MG63 (cell line): ENCODE data around the gene KIAA0825. TPM values are rescaled to one million over a fixed set of nuclear protein-coding genes. Genes with fewer than 3 reads are reported as not detected.
A peak's percentile ranks its signal among the peaks of the same experiment; 100 is the strongest.
"Not testable (repeated sequence)": the region's sequence is repeated elsewhere in the genome, so short reads cannot be mapped to it uniquely, and the experiment has no call there.

Experiments used
- DNase-seq: peaks from one replicate; pipeline ENCODE4 v3.0.0-alpha.2; 2020
- H3K27me3 ChIP-seq: fragments of 250-450 bp; sonication (Bioruptor Pico); 2 replicates; pipeline ENCODE4 v1.5.1; 2020; ENCODE audit warnings: mild to moderate bottlenecking, moderate library complexity
- H3K36me3 ChIP-seq: fragments of 250-450 bp; sonication (Bioruptor Pico); 2 replicates; pipeline ENCODE4 v1.5.1; 2020; ENCODE audit warnings: mild to moderate bottlenecking, moderate library complexity
- H3K4me3 ChIP-seq: fragments of 250-450 bp; sonication (Bioruptor Pico); 2 replicates; pipeline ENCODE4 v1.5.1; 2020; ENCODE audit warnings: mild to moderate bottlenecking, moderate library complexity
- H3K9me3 ChIP-seq: fragments of 250-450 bp; sonication (Bioruptor Pico); 2 replicates; pipeline ENCODE4 v1.5.1; 2020; ENCODE audit warnings: mild to moderate bottlenecking, moderate library complexity
- total RNA-seq: library from RNA; depleted of rRNA; stranded (reverse); fragments of >200 nt; shearing (Covaris generic); gene quantifications from 2 replicates; pipeline ENCODE4 v1.2.3, GENCODE V29; 2014; ENCODE audit warnings: low replicate concordance

KIAA0825 gene
- total RNA-seq, 1 experiment from 2014 or later = 0.92 TPM

GRCh38 chr5:94618029-94618492 lies 343 bp downstream of the KIAA0825 start:
- Histone ChIP-seq H3K27me3 (no peaks in the 10 kb centered on the region), H3K4me3 (peak overlapping the region; percentile 90), H3K36me3 (no peaks in the 10 kb centered on the region), H3K9me3 (no peaks in the 10 kb centered on the region)
- peak; percentile 62 for DNase-seq

DNA sequence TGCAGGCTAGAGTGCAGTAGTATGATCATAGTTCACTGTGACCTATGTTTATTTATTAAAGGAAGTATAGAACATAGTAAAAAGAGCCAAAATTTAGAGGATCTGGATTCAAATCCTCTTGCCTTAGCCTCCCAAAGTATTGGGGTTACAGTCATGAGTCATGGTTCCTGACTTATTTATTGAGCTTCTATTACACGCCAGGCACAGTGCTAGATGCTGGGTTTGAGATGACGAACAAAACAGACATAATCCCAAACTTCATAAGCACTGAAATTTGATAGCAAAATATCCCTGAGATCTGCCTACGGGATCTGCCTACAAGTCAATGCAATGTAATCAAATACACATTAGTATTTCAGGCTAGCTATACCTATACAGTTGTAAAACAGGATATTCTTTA lies 2.5 kb downstream of the KIAA0825 start:
- no peak for DNase-seq
- no peaks in the 10 kb centered on the region for H3K36me3 ChIP-seq
- H3K9me3 ChIP-seq = no peaks in the 10 kb centered on the region
- H3K4me3 ChIP-seq = no peak overlapping the region
- H3K27me3 ChIP-seq = no peaks in the 10 kb centered on the region

- Histone ChIP-seq H3K9me3 (no peaks in the 10 kb centered on the region), H3K4me3 (no peak overlapping the region), H3K36me3 (no peaks in the 10 kb centered on the region), H3K27me3 (no peaks in the 10 kb centered on the region)
- no peak for DNase-seq
Observed at GRCh38 chr5:94614156-94614805, 4.1 kb downstream of the KIAA0825 start.

DNA sequence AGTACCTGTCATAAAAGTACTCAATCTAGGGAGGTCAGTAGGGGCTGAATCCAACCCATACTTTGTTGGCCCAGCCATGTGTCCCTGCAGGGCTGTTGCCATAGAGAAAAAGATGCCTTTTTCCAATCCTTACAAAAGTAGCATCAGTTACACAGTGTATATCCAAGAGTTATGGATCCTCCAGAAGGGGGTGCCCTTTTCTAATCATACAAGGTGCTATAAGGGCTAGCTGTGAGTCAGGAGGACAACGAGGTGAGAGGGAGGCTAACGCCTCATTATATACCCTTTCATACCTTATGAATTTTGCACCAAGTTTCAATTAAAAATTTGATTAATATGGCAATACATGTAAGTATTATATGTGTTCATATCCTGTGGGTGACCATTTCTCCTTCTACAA lies 4.8 kb downstream of the KIAA0825 start:
- no peaks in the 10 kb centered on the region for H3K27me3 ChIP-seq
- H3K4me3 ChIP-seq = no peak overlapping the region
- no peak for DNase-seq
- H3K9me3 ChIP-seq = no peaks in the 10 kb centered on the region
- H3K36me3 ChIP-seq = no peaks in the 10 kb centered on the region

DNA sequence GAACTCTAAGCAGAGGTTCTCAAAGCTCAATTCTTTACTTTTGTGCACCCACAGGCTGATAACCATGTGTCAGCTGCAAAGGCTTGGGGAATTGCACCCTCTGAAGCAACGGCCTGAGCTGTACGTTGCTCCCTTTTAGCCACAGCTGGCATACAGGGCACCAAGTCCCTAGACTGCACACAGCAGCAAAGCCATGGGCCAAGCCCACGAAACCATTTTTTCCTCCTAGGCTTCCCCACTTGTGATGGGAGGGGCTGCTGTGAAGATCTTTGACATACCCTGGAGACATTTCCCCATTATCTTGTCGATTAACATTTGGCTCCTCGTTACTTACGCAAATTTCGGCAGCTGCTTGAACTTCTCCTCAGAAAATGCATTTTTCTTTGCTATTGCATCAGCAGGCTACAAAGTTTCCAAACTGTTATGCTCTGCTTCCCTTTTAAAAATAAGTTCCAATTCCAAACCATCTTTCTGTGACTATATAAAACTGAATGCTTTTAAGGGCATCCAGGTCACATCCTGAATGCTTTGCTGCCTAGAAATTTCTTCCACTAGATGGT lies 23.0 kb downstream of the KIAA0825 start:
- no peaks in the 10 kb centered on the region for H3K27me3 ChIP-seq
- H3K4me3 ChIP-seq = no peak overlapping the region
- no peaks in the 10 kb centered on the region for H3K9me3 ChIP-seq
- H3K36me3 ChIP-seq = no peaks in the 10 kb centered on the region
- no peak for DNase-seq

DNA sequence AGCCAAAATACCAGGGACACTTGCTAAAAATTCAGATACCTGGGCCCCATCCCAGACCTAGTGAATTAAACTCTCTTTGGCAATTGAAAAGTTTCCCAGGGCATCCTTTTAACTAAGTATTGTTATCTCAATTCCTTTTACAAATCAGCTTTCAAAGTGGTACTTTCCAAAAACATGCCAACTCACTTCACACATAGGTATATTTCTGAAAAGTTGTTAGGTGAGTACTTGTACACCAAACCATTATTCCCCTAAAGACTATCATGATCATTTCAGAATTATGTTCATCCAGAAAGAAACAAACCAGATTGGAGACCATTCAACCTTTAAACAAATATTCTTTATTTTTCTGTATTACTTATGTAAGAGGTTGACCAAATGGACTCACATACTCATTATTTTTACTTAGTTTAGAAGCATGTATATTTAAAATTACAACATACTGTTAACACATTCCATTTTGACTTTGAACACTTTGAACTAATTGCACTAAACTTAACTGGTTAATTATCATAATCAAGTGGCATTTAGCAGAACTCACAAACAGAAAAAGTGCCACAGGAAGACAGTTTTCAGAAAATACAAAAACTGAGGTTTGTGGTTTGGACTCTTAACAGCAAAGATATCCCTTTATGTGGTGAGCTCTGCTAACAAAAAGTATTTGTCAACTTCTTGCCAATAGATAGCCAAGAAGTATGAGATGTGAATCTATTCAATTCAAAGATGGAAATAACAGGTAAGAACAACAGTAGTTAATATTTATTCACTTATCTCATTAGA lies 40.7 kb downstream of the KIAA0825 start:
- H3K27me3 ChIP-seq = no peaks in the 10 kb centered on the region
- no peak overlapping the region for H3K4me3 ChIP-seq
- no peak for DNase-seq
- no peaks in the 10 kb centered on the region for H3K36me3 ChIP-seq
- no peaks in the 10 kb centered on the region for H3K9me3 ChIP-seq

GRCh38 chr5:94575196-94575595 lies 43.2 kb downstream of the KIAA0825 start:
- H3K27me3 ChIP-seq = no peaks in the 10 kb centered on the region
- H3K36me3 ChIP-seq = no peaks in the 10 kb centered on the region
- H3K4me3 ChIP-seq = no peak overlapping the region

DNA sequence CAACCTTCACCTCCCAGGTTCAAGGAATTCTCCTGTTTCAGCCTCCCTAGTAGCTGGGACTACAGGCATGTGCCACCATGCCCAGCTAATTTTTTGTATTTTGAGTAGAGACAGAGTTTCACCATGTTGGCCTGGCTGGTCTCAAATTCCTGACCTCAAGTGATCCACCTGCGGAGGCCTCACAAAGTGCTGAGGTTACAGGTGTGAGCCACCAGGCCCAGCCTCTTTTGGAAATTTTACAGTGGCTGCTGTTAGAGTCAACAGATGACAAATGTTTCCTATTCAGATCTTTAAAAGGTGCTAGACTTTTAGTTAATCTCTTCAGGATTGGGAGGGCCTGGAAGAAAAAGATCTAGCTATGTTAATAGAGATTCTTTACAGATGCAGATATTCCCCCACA lies 45.1 kb downstream of the KIAA0825 start:
- not testable (repeated sequence) for H3K36me3 ChIP-seq, H3K27me3 ChIP-seq, H3K4me3 ChIP-seq, H3K9me3 ChIP-seq, DNase-seq

More at GRCh38 chr5:94575196-94575595, 43.2 kb downstream of the KIAA0825 start:
- no peaks in the 10 kb centered on the region for H3K9me3 ChIP-seq
- no peak for DNase-seq

DNA sequence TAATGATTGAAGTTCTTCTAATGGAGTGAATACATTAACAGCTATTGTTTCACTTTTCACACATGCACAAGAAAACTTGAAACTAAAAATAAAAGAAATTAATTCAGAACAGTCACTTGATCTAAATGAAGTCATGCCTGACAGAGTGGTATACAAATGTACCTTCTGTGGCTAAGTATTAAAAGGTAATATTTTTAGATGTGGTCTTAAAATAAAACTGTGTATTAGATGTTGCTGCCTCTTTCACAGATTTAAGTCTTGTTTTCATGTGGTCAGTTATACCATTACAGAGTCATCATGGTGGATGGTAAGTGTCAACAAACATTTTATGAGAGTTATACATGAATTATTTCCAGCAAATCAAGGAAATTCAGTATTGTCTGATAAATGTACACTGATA lies 47.0 kb downstream of the KIAA0825 start:
- no peak for DNase-seq
- no peaks in the 10 kb centered on the region for H3K36me3 ChIP-seq
- no peak overlapping the region for H3K4me3 ChIP-seq
- H3K9me3 ChIP-seq = no peaks in the 10 kb centered on the region
- H3K27me3 ChIP-seq = no peaks in the 10 kb centered on the region

- no peaks in the 10 kb centered on the region for H3K36me3 ChIP-seq
- H3K27me3 ChIP-seq = no peaks in the 10 kb centered on the region
- no peaks in the 10 kb centered on the region for H3K9me3 ChIP-seq
- no peak for DNase-seq
- no peak overlapping the region for H3K4me3 ChIP-seq
Observed at GRCh38 chr5:94564812-94565211, 53.6 kb downstream of the KIAA0825 start.

GRCh38 chr5:94562327-94562971 lies 56.0 kb downstream of the KIAA0825 start:
- DNase-seq = no peak
- no peaks in the 10 kb centered on the region for H3K27me3 ChIP-seq
- H3K36me3 ChIP-seq = no peaks in the 10 kb centered on the region
- H3K4me3 ChIP-seq = no peak overlapping the region
- H3K9me3 ChIP-seq = no peaks in the 10 kb centered on the region

- H3K9me3 ChIP-seq = no peaks in the 10 kb centered on the region
- no peak overlapping the region for H3K4me3 ChIP-seq
- no peak for DNase-seq
- H3K36me3 ChIP-seq = no peaks in the 10 kb centered on the region
- no peaks in the 10 kb centered on the region for H3K27me3 ChIP-seq
Observed at GRCh38 chr5:94558028-94558427, 60.4 kb downstream of the KIAA0825 start.

DNA sequence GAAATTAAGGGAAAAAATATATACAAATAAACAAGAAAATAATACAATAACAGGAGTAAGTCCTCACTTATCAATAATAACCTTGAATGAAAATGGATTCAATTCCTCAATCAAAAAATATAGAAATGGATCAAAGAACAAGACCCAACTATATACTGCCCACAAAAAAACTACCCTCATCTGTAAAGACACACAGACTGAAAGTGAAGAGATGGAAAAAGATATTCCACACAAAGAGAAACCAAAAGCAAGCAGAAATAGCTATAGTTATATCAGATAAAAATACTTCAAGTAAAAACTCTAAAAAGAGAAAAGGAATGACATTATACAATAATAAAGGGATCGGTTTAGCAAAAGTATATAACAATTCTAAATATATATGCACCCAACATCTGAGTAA lies 66.5 kb downstream of the KIAA0825 start:
- DNase-seq = no peak
- H3K4me3 ChIP-seq = no peak overlapping the region
- H3K36me3 ChIP-seq = no peaks in the 10 kb centered on the region
- no peaks in the 10 kb centered on the region for H3K9me3 ChIP-seq
- no peaks in the 10 kb centered on the region for H3K27me3 ChIP-seq

GRCh38 chr5:94545870-94546625 lies 72.4 kb downstream of the KIAA0825 start:
- DNase-seq = no peak
- no peak overlapping the region for H3K4me3 ChIP-seq

GRCh38 chr5:94544875-94545547 lies 73.4 kb downstream of the KIAA0825 start:
- Histone ChIP-seq H3K36me3 (no peaks in the 10 kb centered on the region), H3K27me3 (no peaks in the 10 kb centered on the region), H3K4me3 (no peak overlapping the region), H3K9me3 (peaks cover 17% of the 10 kb centered on the region)
- DNase-seq = no peak

More at GRCh38 chr5:94545870-94546625, 72.4 kb downstream of the KIAA0825 start:
- Histone ChIP-seq H3K27me3 (no peaks in the 10 kb centered on the region), H3K9me3 (peaks cover 7% of the 10 kb centered on the region), H3K36me3 (no peaks in the 10 kb centered on the region)

DNA sequence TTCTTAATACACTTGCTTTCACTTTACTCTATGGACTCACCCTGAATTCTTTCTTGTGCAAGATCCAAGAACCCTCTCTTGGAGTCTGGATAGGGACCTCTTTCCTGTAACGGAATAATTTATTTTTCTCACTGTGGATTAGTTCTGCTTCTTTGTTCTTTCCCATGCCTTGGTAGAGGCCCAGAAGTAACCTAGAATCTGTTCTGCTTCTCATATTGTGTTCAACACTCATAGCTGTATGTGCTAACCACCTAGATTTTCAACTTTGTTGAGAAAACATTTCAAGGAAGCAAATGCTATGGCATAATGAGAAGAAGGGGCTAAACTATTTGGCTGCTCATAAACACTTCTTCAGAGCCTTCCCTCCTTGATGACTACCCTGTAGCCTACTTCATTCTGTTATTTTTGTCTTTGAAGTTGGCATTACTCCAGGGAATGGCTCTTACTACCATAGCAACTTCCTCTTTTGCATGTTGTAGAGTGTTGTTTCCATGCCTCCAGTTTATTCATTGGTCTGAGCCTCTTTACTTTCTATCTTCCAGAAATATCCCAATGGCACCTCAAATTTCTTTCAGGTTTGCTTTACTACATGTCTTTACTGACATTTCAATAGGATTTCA lies 74.3 kb downstream of the KIAA0825 start:
- Histone ChIP-seq H3K27me3 (no peaks in the 10 kb centered on the region), H3K4me3 (no peak overlapping the region), H3K9me3 (peaks cover 21% of the 10 kb centered on the region), H3K36me3 (no peaks in the 10 kb centered on the region)
- no peak for DNase-seq
